Mucosa of stomach (tissue), 1 donor: Measurements from ENCODE around the gene TMEM240.

ENCODE experiments used
- H3K27me3 ChIP-seq: one replicate; pipeline ENCODE4 v1.7.0; 2013; ENCODE audit warnings: mild to moderate bottlenecking, low read length; ENCODE audit not compliant: control insufficient read depth, insufficient read depth
- H3K36me3 ChIP-seq: one replicate; pipeline ENCODE4 v1.7.0; 2013; ENCODE audit warnings: low read length; ENCODE audit not compliant: control insufficient read depth, insufficient read depth
- H3K4me1 ChIP-seq: one replicate; pipeline ENCODE4 v1.7.0; 2013; ENCODE audit warnings: mild to moderate bottlenecking, low read length; ENCODE audit not compliant: control insufficient read depth, insufficient read depth
- H3K4me3 ChIP-seq: one replicate; pipeline ENCODE4 v1.7.0; 2013; ENCODE audit warnings: low read length
- H3K9ac ChIP-seq: one replicate; pipeline ENCODE4 v1.7.0; 2013; ENCODE audit warnings: mild to moderate bottlenecking, low read length, moderate library complexity
- H3K9me3 ChIP-seq: one replicate; pipeline ENCODE4 v1.7.0; 2013; ENCODE audit warnings: mild to moderate bottlenecking, low read length, moderate library complexity; ENCODE audit not compliant: control insufficient read depth
- donor health status: Pancreatic carcinoma.

The TMEM240 gene

DNA sequence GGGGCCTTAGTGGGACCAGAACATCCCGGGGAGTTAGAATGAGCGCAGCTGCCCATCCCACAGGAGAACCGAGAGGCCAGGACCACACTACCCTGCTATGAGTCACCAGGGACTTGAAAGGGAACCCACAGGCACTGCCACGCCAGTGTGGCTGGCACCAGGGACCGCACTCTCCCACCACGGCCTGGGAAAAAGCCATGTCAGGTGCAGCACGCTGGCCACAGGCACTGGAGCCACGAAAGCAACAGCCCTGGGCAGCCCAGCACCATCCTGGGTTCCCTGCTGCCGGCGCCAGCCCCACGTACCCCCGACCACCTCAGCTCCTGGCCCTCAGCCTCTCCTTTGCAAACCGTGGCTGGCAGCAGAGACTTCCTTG lies 14.1 kb upstream of the TMEM240 start:
- H3K4me1 ChIP-seq, result peaks cover 4% of the 10 kb centered on the region
- H3K9ac ChIP-seq, result no peak overlapping the region
- no peaks in the 10 kb centered on the region for H3K9me3 ChIP-seq
- no peaks in the 10 kb centered on the region for H3K27me3 ChIP-seq
- no peak overlapping the region for H3K4me3 ChIP-seq
- no peaks in the 10 kb centered on the region for H3K36me3 ChIP-seq

DNA sequence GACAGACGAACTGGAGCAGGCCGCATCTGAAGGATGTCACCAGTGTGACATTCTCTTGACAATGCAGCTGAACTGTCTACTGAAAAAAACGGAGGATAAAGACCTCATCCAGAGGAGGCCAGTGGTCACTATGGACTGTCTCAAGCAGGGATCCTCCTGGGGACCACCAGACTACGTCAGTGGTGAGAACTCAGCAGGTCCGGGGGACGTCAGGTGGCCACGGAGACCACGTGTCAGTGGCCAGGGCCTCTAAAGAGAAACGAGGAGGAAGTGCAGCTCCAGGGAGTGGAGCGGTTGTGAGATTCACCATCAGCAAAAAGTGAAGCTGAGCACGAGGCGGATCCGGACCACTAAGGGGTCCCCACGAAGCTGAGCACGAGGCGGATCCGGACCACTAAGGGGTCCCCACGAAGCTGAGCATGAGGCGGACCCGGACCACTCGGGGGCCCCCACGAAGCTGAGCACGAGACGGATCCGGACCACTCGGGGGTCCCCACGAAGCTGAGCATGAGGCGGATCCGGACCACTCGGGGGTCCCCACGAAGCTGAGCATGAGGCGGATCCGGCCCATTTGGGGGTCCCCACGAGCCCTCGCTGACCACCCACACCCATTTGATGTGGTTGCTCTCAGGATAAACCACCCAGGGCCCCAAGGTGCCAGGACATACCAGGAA lies 13.5 kb upstream of the TMEM240 start:
- Histone ChIP-seq H3K4me1 (peaks cover 4% of the 10 kb centered on the region), H3K9ac (no peak overlapping the region), H3K36me3 (no peaks in the 10 kb centered on the region), H3K27me3 (no peaks in the 10 kb centered on the region), H3K4me3 (no peak overlapping the region), H3K9me3 (no peaks in the 10 kb centered on the region)

DNA sequence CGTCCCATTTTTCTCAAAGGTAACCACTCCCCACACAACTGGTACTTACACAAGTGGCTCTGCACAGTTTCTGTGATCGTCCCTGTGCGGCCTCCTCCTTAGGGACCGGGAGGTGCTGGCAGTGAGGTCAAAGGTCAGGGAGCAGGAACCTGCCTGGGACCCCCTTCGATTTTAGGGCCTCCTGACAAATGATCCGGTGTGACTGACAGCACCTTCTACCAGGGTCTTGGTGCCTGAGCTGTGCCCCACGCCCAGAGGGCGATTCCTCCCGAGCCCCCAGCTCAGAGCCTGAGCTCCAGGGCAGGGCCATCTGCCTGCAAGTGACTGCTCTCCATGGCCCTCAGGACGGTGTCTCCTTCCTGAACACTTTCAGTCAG lies 11.8 kb upstream of the TMEM240 start:
- Histone ChIP-seq H3K36me3 (no peaks in the 10 kb centered on the region), H3K4me1 (peaks cover 4% of the 10 kb centered on the region), H3K9me3 (no peaks in the 10 kb centered on the region), H3K4me3 (no peak overlapping the region), H3K27me3 (no peaks in the 10 kb centered on the region), H3K9ac (no peak overlapping the region)

DNA sequence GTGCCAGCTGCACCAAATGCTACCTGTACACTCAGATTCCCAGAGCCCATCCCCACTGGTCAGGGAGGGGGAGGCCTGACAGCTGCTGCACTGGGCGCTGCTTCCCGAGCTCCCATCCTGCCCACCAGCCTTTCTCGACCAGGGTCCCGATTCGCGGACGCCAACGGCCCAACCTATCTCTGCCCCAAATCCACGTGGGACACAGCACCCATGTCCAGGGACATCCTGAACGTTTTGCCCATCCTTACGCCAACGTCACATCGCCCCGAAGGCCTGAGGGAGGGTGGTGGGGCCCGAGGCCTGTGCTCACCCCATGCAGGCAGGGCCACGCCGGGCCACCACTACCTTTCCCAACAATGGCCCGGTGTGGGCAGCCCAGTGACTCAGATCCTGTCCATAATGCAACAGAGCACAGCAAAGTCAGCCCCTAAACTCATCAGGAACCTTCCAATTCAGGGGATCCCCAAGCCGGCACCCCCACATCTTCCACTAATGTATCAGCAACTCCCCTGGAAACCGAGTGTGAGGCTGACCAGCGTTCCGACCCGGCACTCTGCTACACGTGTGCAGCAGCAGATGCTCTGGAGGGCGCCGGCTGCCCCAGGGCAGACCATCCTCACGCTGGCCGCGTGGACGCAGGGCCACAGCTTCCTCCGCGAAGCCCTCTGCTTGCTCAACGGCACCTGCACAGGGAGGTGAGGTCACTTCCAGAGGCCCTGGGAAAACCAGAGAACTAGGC lies 11.3 kb upstream of the TMEM240 start:
- Histone ChIP-seq H3K27me3 (no peaks in the 10 kb centered on the region), H3K9me3 (no peaks in the 10 kb centered on the region), H3K4me1 (peaks cover 4% of the 10 kb centered on the region), H3K9ac (no peak overlapping the region), H3K36me3 (no peaks in the 10 kb centered on the region), H3K4me3 (no peak overlapping the region)

DNA sequence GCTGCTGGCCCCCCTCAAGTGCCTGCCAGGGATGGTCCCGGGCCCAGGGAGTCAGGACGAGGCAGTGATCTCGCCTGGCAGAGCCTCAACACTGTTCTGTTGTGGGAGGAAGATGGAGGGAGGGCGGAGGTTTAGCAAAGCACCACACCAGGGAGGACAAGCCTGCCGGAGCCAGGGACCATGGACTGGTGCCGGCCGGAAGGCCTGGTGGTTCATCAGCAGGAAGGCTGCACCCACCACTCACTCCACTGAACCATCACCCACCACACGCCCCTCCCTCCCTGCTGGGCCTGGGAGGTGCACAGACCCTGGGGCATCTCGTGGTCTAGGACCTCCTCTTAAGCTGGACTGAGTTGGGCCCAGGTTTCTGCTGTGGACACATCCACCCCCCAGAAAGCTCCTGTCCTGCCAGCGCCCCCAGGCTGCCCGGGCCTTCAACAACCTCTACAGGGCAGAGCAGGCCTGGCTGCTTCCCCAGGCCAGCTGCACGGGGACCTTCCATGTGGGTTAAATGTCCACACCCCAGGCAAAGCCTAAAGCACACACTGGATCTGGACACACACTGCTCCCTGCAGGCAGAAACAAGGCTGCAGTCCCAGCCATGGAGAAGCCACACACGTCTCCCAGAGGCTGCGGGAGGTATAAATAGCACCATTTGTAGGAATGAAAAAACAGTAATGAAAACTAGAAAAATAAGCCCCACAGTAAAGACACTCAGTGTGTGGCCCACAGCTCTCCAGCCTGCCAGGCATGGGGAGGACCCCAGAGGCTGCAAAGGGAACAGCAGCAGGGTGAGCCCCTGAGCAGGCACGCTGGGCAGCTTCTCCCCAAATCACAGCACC lies 10.4 kb upstream of the TMEM240 start:
- Histone ChIP-seq H3K27me3 (no peaks in the 10 kb centered on the region), H3K9ac (no peak overlapping the region), H3K9me3 (no peaks in the 10 kb centered on the region), H3K36me3 (no peaks in the 10 kb centered on the region), H3K4me1 (peaks cover 4% of the 10 kb centered on the region), H3K4me3 (no peak overlapping the region)

DNA sequence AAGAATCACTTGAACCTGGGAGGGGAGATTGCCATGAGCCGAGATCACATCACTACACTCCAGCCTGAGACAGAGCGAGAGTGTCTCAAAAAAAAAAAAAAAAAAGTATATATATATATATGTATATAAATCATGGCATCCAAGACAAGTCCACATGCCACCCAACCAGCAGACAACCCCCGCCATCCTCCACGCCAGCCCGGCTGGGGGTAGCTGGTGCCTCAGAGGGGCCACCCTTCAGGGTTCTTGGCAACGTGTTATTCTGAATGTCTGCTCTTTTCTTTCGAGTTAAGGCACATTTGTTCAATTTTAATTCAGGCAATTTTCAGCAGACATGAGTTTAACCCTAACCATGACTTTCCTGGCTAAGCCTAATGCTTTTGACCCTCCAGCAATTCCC lies 9.7 kb upstream of the TMEM240 start:
- Histone ChIP-seq H3K9me3 (no peaks in the 10 kb centered on the region), H3K36me3 (no peaks in the 10 kb centered on the region), H3K9ac (no peak overlapping the region), H3K4me3 (no peak overlapping the region), H3K4me1 (peaks cover 4% of the 10 kb centered on the region), H3K27me3 (no peaks in the 10 kb centered on the region)

DNA sequence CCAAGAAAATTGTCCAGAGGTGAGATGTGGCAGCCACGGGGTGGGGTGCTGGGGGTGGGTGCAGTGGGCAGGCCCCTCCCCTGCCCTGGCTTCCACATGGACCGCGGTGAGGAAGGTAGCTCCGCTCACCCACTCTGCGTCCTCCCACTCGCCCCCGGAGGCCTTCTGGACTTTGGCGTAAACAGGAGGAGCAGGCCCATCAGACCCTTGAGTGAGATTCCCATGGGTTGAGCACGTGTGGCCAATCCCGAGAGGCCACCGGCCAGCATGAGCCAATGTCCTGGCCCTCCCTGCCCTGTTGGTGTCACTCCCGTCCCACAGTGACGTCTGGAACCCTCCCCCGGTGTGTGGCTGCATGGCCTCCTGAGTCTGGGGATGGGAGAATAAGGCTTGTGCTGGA lies 8.2 kb upstream of the TMEM240 start:
- Histone ChIP-seq H3K9ac (no peak overlapping the region), H3K4me1 (no peaks in the 10 kb centered on the region), H3K36me3 (no peaks in the 10 kb centered on the region), H3K4me3 (no peak overlapping the region), H3K9me3 (no peaks in the 10 kb centered on the region), H3K27me3 (no peaks in the 10 kb centered on the region)

DNA sequence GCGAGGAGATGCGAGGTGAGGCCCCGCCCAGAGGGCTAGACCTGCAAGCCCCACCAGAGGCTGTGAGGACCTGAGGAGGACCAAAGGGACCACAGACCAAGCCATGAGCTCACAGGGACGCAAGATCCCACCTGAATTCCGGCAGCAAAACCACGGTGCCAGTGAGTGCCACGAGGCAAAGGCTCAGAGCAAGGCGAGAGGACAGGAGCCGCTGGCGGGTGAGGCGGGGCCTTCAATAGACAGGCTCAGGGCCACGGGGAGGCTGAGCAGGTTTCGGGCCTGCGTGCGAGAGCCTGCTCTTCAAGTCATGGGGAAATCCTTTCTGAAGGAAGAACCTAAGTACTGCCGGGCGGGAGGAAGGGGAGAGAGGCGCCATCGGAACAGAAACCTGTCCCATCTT lies 7.1 kb upstream of the TMEM240 start:
- Histone ChIP-seq H3K36me3 (no peaks in the 10 kb centered on the region), H3K9ac (no peak overlapping the region), H3K4me3 (no peak overlapping the region), H3K27me3 (no peaks in the 10 kb centered on the region), H3K4me1 (peaks cover 4% of the 10 kb centered on the region), H3K9me3 (no peaks in the 10 kb centered on the region)

DNA sequence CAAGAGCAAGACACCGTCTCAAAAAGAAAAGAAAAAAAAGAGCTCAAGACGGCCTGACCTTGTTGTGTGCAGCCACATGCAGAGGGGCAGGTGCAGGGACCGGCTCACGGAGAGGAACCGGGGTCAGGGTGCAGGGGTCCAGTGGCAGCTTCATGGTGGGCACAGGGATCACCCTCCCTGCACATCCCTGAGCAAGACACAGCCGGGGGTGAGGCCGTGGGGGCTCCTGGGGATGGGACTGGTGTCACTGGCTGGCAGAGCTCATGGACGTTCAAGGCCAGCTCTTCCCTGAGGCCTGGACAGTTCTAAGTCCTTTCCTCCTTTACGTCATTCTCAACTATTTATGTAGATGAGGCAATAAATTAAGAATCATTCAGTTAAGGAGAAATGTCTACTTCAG lies 6.6 kb upstream of the TMEM240 start:
- H3K4me1 ChIP-seq, result peaks cover 4% of the 10 kb centered on the region
- no peaks in the 10 kb centered on the region for H3K36me3 ChIP-seq
- no peaks in the 10 kb centered on the region for H3K9me3 ChIP-seq
- H3K4me3 ChIP-seq, result no peak overlapping the region
- H3K27me3 ChIP-seq, result no peaks in the 10 kb centered on the region
- no peak overlapping the region for H3K9ac ChIP-seq

DNA sequence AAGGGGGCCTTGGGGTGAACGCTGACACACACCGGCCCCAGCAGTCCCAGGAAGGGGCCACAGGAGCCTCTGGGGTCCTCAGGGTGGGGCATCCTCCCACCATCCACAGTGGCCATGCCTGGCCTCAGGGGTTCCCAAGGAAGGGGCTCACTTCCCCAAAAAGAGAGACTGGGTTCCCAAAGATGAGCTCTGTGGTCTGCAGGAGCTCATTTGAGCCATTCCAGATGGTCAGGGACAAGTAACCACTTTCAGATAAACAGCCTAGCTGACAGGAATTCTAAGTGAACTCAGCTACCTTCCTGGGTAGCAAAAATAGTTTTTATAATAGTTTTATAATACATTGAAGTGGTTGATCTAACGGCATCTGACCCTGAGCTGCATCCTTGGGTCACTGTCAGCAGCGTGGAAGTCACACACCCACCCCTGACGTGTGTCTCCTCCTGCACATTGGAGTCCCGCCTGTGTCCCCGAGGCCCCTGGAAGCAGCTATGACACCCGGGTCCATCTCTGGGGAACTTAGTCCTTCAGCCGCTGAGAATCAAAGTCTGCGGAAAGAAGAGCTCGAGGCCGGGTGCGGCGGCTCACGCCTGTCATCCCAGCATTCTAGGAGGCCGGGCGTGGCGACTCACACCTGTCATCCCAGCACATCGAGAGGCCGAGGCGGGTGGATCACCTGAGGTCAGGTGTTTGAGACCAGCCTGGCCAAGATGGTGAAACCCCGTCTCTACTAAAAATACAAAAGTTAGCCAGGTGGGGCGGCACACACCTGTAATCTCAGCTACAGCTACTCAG lies 5.7 kb upstream of the TMEM240 start:
- Histone ChIP-seq H3K36me3 (no peaks in the 10 kb centered on the region), H3K4me1 (peaks cover 4% of the 10 kb centered on the region), H3K27me3 (no peaks in the 10 kb centered on the region), H3K9me3 (no peaks in the 10 kb centered on the region), H3K9ac (no peak overlapping the region), H3K4me3 (no peak overlapping the region)

DNA sequence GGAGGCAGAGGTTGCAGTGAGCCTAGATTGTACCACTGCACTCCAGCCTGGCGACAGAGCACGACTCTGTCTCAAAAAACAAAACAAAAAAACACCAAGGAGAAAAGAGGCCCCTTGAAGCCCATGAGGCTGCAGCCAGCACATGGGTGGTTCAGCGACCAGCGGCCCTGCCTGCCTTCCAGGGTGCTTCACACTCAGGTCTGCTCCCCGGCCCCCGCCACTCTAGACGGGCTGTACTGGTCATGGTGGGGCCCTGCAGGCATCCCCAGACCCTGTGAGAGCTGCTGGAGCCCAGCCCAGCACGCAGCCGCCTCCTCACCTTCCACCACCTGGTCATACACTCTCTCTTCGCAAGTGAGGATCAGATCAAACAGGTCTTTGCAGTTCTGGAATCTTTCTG lies 4.1 kb upstream of the TMEM240 start:
- Histone ChIP-seq H3K36me3 (no peaks in the 10 kb centered on the region), H3K4me1 (peaks cover 8% of the 10 kb centered on the region), H3K4me3 (no peak overlapping the region), H3K9ac (no peak overlapping the region), H3K27me3 (no peaks in the 10 kb centered on the region), H3K9me3 (no peaks in the 10 kb centered on the region)
